Bronchial epithelial cell (primary cell): ENCODE results near the gene PKHD1. TPM values are rescaled to one million over a fixed set of nuclear protein-coding genes. Genes with fewer than 3 reads are reported as not detected.

Source experiments
- DNase-seq: peaks from one replicate; pipeline ENCODE4 v3.0.0-alpha.2; 2010; ENCODE audit warnings: low read depth
- FAIRE-seq: peaks from 2 replicates; lab custom pipeline; 2011; peaks lifted over from hg19 to GRCh38; lab: Jason Lieb, UNC
- H3K27me3 ChIP-seq: 2 replicates; pipeline ENCODE4 v1.5.1; 2011; ENCODE audit warnings: low read length; ENCODE audit not compliant: control insufficient read depth, insufficient read depth
- H3K36me3 ChIP-seq: 2 replicates; pipeline ENCODE4 v1.5.1; 2011; ENCODE audit warnings: low read length; ENCODE audit not compliant: control insufficient read depth, insufficient read depth
- H3K4me3 ChIP-seq: 2 replicates; pipeline ENCODE4 v1.5.1; 2011; ENCODE audit warnings: mild to moderate bottlenecking, low read depth, low read length, control low read depth
- CTCF ChIP-seq: IDR thresholded peaks from 2 replicates; pipeline ENCODE4 v1.5.1; 2011; ENCODE audit warnings: mild to moderate bottlenecking, moderate library complexity, low read length, control low read depth, inconsistent platforms; ENCODE audit not compliant: insufficient read depth, severe bottlenecking
- total RNA-seq: library from RNA; depleted of rRNA; stranded (reverse); fragments of >200 nt; gene quantifications from 2 replicates; pipeline ENCODE4 v1.2.1, GENCODE V29; 2014

PKHD1 gene
- total RNA-seq, 1 donor from 2014 or later = not detected

DNA sequence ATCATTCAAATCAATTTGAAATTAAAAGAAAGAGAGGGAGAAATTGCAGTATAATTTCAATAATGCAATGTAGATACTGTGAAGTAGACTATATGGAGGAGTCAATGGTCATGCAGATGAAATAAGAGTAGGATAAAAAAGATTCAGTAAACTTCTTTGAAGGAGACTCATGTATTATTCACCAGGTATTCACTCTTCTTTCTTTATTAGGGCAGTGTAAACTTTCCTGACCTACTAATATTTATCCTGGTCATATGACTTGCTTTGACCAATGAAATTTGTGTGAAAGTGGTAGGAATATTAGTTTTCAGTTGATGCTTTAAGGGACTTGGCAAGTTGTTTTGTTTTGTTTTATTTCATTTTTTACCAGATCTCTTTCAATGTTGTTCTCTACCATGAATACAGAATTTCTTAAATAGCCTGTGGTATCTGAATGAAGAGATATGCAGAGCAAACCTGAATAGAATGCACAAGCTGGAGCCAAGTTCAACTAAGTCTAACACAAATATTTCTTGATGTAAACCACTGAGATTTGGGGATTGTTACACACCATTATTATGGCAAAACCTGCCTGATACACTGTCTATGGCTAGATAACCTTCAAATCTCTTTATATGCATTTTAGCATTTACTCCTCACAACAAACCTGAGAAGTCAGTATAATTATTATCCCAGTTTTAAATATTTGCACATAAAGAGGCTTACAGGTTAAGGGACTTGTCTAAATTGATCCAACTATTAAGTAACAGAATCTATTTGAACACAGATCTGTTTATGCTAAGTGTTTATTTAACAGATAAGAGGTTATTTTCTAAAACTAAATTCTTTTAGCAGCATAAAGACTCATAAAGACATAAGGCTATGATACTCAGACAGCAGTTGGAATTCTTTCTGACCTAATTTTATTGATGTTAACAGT, 311.2 kb downstream of the PKHD1 start:
- Histone ChIP-seq H3K36me3 (no peaks in the 10 kb centered on the region), H3K4me3 (no peak overlapping the region), H3K27me3 (no peaks in the 10 kb centered on the region)
- FAIRE-seq (no peak), DNase-seq (peak; percentile 1)
- no peak for TF ChIP-seq CTCF

- Histone ChIP-seq H3K36me3 (no peaks in the 10 kb centered on the region), H3K27me3 (no peaks in the 10 kb centered on the region), H3K4me3 (no peak overlapping the region)
- DNase-seq = peak; percentile 68
- no peak for TF ChIP-seq CTCF
- no peak for FAIRE-seq
Measured at GRCh38 chr6:51768087-51768486, 319.3 kb downstream of the PKHD1 start.

DNA sequence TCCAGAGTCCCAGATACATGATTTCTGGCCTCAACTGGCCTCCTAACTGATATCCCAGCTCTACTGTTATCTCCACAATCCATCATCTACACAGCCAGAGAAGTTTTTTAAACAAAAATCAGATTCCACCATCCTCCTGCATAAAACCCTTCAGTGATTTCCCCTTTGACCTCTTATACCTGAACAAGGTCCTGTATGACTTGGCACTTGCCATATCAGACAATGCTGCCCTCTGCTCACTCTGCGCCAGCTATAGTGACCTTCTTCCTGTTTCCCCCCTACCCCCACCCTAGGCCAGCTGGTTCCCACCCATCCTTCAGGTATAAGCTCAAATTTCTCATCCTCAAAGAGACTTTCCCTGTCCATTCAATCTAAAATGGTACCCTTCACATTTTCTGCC, 322.2 kb downstream of the PKHD1 start:
- FAIRE-seq (no peak), DNase-seq (no peak)
- Histone ChIP-seq H3K27me3 (no peaks in the 10 kb centered on the region), H3K4me3 (no peak overlapping the region), H3K36me3 (no peaks in the 10 kb centered on the region)
- no peak for TF ChIP-seq CTCF

GRCh38 chr6:51753635-51754034, 333.8 kb downstream of the PKHD1 start:
- peak; percentile 86 for TF ChIP-seq CTCF
- peak; percentile 13 for DNase-seq
- no peak for FAIRE-seq
- Histone ChIP-seq H3K4me3 (no peak overlapping the region), H3K36me3 (no peaks in the 10 kb centered on the region), H3K27me3 (no peaks in the 10 kb centered on the region)

DNA sequence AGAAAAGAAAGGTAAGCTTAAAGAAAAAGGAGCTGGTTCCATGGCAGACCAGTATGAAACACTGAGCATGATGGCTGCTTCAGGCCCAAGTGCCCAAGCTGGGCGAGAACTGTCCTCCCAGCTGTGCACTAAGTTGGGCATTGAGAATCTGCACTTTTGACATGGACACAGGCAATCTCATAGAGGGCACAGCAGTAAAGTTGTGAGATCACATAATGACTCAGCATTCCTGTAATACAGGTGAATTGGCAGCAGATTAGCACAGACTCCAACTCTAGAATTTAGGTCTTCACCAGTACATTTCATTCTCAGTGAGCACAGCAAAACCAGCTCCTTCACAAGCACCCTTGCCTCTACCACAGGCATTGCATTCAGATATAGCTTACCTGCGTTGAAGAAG, 343.4 kb downstream of the PKHD1 start:
- DNase-seq (peak; percentile 47), FAIRE-seq (no peak)
- no peak for TF ChIP-seq CTCF
- H3K27me3 ChIP-seq = no peaks in the 10 kb centered on the region
- H3K4me3 ChIP-seq = no peak overlapping the region
- no peaks in the 10 kb centered on the region for H3K36me3 ChIP-seq

DNA sequence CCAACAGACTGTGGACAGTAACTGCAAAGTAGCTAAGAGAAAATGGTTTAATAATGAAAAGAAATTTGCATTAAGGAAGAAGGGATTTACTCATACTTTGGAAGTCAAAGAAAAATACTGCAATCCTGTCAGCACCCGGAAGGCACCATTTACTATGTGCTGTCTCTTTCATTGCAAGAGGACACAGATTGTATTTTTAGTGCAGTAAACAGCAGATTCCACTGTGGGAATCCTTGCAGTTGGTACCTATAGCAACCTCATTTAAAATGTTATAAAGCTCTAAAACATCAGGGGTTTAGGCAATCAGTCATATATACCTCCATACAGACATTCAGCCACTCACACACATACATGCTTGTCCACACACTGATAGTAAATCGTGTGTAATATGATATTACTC, 346.8 kb downstream of the PKHD1 start:
- FAIRE-seq (no peak), DNase-seq (no peak)
- TF ChIP-seq CTCF = no peak
- Histone ChIP-seq H3K27me3 (no peaks in the 10 kb centered on the region), H3K4me3 (no peak overlapping the region), H3K36me3 (no peaks in the 10 kb centered on the region)
